HG03280 (cell line): Measurements from ENCODE around the gene LRRC41.
"Not testable (repeated sequence)": the region's sequence is repeated elsewhere in the genome, so short reads cannot be mapped to it uniquely, and the experiment has no call there.

Experiments
- ATAC-seq: cut with Tn5 transposase; IDR thresholded peaks from one replicate; pipeline ENCODE4 v1.9.1; 2021; ENCODE audit warnings: mild to moderate bottlenecking, moderate library complexity; ENCODE audit not compliant: unreplicated experiment

LRRC41 gene

GRCh38 chr1:46303038-46303871 is at the start of gene LRRC41, which contains the start of gene UQCRH:
LRRC41 (minus strand) TSS chr1:46303616; CDS start chr1:46303322, 294 bp downstream.
UQCRH (plus strand) TSS chr1:46303698; CDS start chr1:46303767, 69 bp downstream.
- peak; percentile 81 for ATAC-seq

- no peak for ATAC-seq
These were observed 48.9 kb upstream of the LRRC41 start for GRCh38 chr1:46352363-46352762.

GRCh38 chr1:46345281-46345680 is 41.9 kb upstream of the LRRC41 start:
- no peak for ATAC-seq

GRCh38 chr1:46344481-46344880 is 41.1 kb upstream of the LRRC41 start:
- ATAC-seq, result no peak

- ATAC-seq, result no peak
These were observed 40.3 kb upstream of the LRRC41 start for GRCh38 chr1:46343705-46344104.

GRCh38 chr1:46343351-46343695 is 39.9 kb upstream of the LRRC41 start:
- no peak for ATAC-seq

GRCh38 chr1:46342677-46343350 is 39.4 kb upstream of the LRRC41 start:
- ATAC-seq, result no peak

GRCh38 chr1:46342084-46342656 is 38.8 kb upstream of the LRRC41 start:
- ATAC-seq, result no peak

GRCh38 chr1:46341222-46342083 is 38.0 kb upstream of the LRRC41 start:
- ATAC-seq, result no peak

- ATAC-seq, result peak; percentile 86
These were observed 37.2 kb upstream of the LRRC41 start, which contains the start of gene NSUN4 for GRCh38 chr1:46340404-46341221. NSUN4 (plus strand) TSS chr1:46340807; CDS start chr1:46340827, 20 bp downstream.

GRCh38 chr1:46337409-46337808 is 34.0 kb upstream of the LRRC41 start:
- not testable (repeated sequence) for ATAC-seq

- no peak for ATAC-seq
These were observed 31.7 kb upstream of the LRRC41 start for GRCh38 chr1:46335081-46335480.

- ATAC-seq, result no peak
These were observed 30.6 kb upstream of the LRRC41 start for GRCh38 chr1:46334030-46334384.

- peak; percentile 46 for ATAC-seq
These were observed 30.0 kb upstream of the LRRC41 start for GRCh38 chr1:46333300-46334029.

- not testable (repeated sequence) for ATAC-seq
These were observed 28.5 kb upstream of the LRRC41 start for GRCh38 chr1:46331786-46332540.

GRCh38 chr1:46330381-46330780 is 27.0 kb upstream of the LRRC41 start:
- ATAC-seq, result not testable (repeated sequence)

GRCh38 chr1:46329807-46330206 is 26.4 kb upstream of the LRRC41 start:
- ATAC-seq, result not testable (repeated sequence)

GRCh38 chr1:46328182-46328581 is 24.8 kb upstream of the LRRC41 start:
- not testable (repeated sequence) for ATAC-seq
